H1 (cell line): ENCODE data around the gene SMARCD2. TPM values are rescaled to one million over a fixed set of nuclear protein-coding genes. Genes with fewer than 3 reads are reported as not detected.

Source experiments
- CTCF ChIA-PET: fragments of 300-600 bp; sonication (Branson Sonifier 250); formaldehyde crosslinking; loops from one replicate; lab custom pipeline; 2021; ENCODE audit not compliant: partially characterized antibody; lab: Charles Lee
- POLR2A ChIA-PET: fragments of 300-600 bp; sonication (Branson Sonifier 250); formaldehyde crosslinking; loops from one replicate; lab custom pipeline; 2021; ENCODE audit warnings: inconsistent platforms; ENCODE audit not compliant: partially characterized antibody; lab: Charles Lee
- DNase-seq, 2 experiments: peaks; one replicate each; pipeline versions ENCODE4 v3.0.0 to v3.0.0-alpha.2; 2010 to 2022; ENCODE audit warnings: low spot score in 2 of 2, low read depth in 1 of 2, mixed read lengths in 1 of 2
- FAIRE-seq: peaks from 2 replicates; lab custom pipeline; 2011; peaks lifted over from hg19 to GRCh38; lab: Jason Lieb, UNC
- H2AFZ ChIP-seq: 2 replicates; pipeline ENCODE4 v1.8.1; 2012; ENCODE audit warnings: low read length, inconsistent platforms
- H2AK5ac ChIP-seq: 2 replicates; pipeline ENCODE4 v1.6.1; 2013; ENCODE audit warnings: low read depth, low read length
- H2BK120ac ChIP-seq: replicated peaks from 2 replicates; pipeline ENCODE3; 2013; ENCODE audit warnings: low read depth, low read length, inconsistent platforms
- H2BK12ac ChIP-seq: 2 replicates; pipeline ENCODE4 v1.6.1; 2013; ENCODE audit warnings: low read depth, low read length
- H2BK15ac ChIP-seq: 2 replicates; pipeline ENCODE4 v1.6.1; 2013; ENCODE audit warnings: low read length
- H2BK20ac ChIP-seq: 2 replicates; pipeline ENCODE4 v1.6.1; 2013; ENCODE audit warnings: low read length
- H2BK5ac ChIP-seq: 2 replicates; pipeline ENCODE4 v1.6.1; 2013; ENCODE audit warnings: low read depth, low read length
- H3K14ac ChIP-seq: 2 replicates; pipeline ENCODE4 v1.6.1; 2013; ENCODE audit warnings: inconsistent platforms; ENCODE audit not compliant: insufficient read length
- H3K18ac ChIP-seq: 2 replicates; pipeline ENCODE4 v1.6.1; 2013; ENCODE audit warnings: low read length; ENCODE audit errors: extremely low read depth
- H3K23ac ChIP-seq: 2 replicates; pipeline ENCODE4 v1.6.1; 2013; ENCODE audit warnings: inconsistent platforms; ENCODE audit not compliant: insufficient read length
- H3K23me2 ChIP-seq: 2 replicates; pipeline ENCODE4 v1.6.1; 2013; ENCODE audit warnings: low read depth, low read length
- H3K27ac ChIP-seq: 2 replicates; pipeline ENCODE4 v1.6.1; 2011; ENCODE audit warnings: low read depth, low read length, inconsistent platforms
- H3K27me3 ChIP-seq, 4 experiments: replicated peaks in 1 of 4; 1 replicate in 1 of 4; 2 replicates in 3 of 4; pipeline versions ENCODE4 v1.6.1 to v1.8.1; 2011 to 2013; ENCODE audit warnings: low read length in 3 of 4, mild to moderate bottlenecking in 3 of 4, inconsistent platforms in 2 of 4, mixed read lengths in 2 of 4, moderate library complexity in 1 of 4; ENCODE audit not compliant: control insufficient read depth in 3 of 4, insufficient read depth in 3 of 4; ENCODE audit errors: extremely low read depth in 1 of 4
- H3K36me3 ChIP-seq, 4 experiments: 2 replicates each; pipeline versions ENCODE4 v1.6.1 to v1.8.1; 2011 to 2013; ENCODE audit warnings: mild to moderate bottlenecking in 4 of 4, low read length in 3 of 4, moderate library complexity in 2 of 4, control low read depth in 1 of 4, inconsistent platforms in 1 of 4; ENCODE audit not compliant: insufficient read depth in 4 of 4, control insufficient read depth in 2 of 4
- H3K4ac ChIP-seq: replicated peaks from 2 replicates; pipeline ENCODE3; 2013; ENCODE audit warnings: low read length, low read depth, mixed read lengths, inconsistent platforms; ENCODE audit not compliant: insufficient read length
- H3K4me1 ChIP-seq, 4 experiments: replicated peaks in 1 of 4; 1 replicate in 1 of 4; 2 replicates in 3 of 4; pipeline versions ENCODE4 v1.6.1 to v1.8.1; 2011 to 2013; ENCODE audit warnings: low read length in 3 of 4, inconsistent platforms in 2 of 4, mixed read lengths in 1 of 4; ENCODE audit not compliant: insufficient read depth in 4 of 4, control insufficient read depth in 3 of 4
- H3K4me2 ChIP-seq, 2 experiments: 2 replicates each; pipeline versions ENCODE4 v1.6.1 to v1.8.1; 2011 to 2013; ENCODE audit warnings: low read depth in 2 of 2, low read length in 2 of 2, control low read depth in 1 of 2, inconsistent platforms in 1 of 2, mild to moderate bottlenecking in 1 of 2; ENCODE audit not compliant: insufficient read depth in 1 of 2
- H3K4me3 ChIP-seq, 4 experiments: fragments of 200-600, 300-600 bp in 1 of 4; sonication (generic), shearing (Covaris generic), sonication (Bioruptor Twin) in 1 of 4; 2 replicates each; pipeline versions ENCODE4 v1.5.1 to v1.8.1; 2011 to 2016; ENCODE audit warnings: low read length in 4 of 4, low read depth in 3 of 4, control low read depth in 2 of 4, inconsistent platforms in 2 of 4, mild to moderate bottlenecking in 2 of 4, mixed read lengths in 1 of 4, moderate library complexity in 1 of 4; ENCODE audit not compliant: insufficient read depth in 2 of 4; ENCODE audit errors: extremely low read depth in 1 of 4
- H3K56ac ChIP-seq: replicated peaks from 2 replicates; pipeline ENCODE3; 2013; ENCODE audit warnings: low read depth, mild to moderate bottlenecking, mixed read lengths, low read length, inconsistent platforms; ENCODE audit not compliant: insufficient read length
- H3K79me1 ChIP-seq: 2 replicates; pipeline ENCODE4 v1.6.1; 2013; ENCODE audit warnings: low read depth, low read length, control low read depth
- H3K79me2 ChIP-seq, 2 experiments: 2 replicates each; pipeline versions ENCODE4 v1.6.1 to v1.8.1; 2012 to 2013; ENCODE audit warnings: low read length in 2 of 2, mild to moderate bottlenecking in 2 of 2, inconsistent platforms in 1 of 2; ENCODE audit not compliant: insufficient read depth in 2 of 2, control insufficient read depth in 1 of 2
- H3K9ac ChIP-seq, 4 experiments: replicated peaks in 1 of 4; 1 replicate in 1 of 4; 2 replicates in 3 of 4; pipeline versions ENCODE4 v1.6.1 to v1.8.1; 2011 to 2013; ENCODE audit warnings: low read depth in 3 of 4, low read length in 3 of 4, control low read depth in 2 of 4, mild to moderate bottlenecking in 2 of 4, moderate library complexity in 2 of 4, inconsistent platforms in 1 of 4; ENCODE audit errors: extremely low read depth in 1 of 4
- H3K9me3 ChIP-seq, 2 experiments: 2 replicates each; pipeline versions ENCODE4 v1.6.1 to v1.8.1; 2012 to 2013; ENCODE audit warnings: mild to moderate bottlenecking in 2 of 2, moderate library complexity in 2 of 2, control low read depth in 1 of 2, inconsistent platforms in 1 of 2, low read depth in 1 of 2, low read length in 1 of 2, mixed read lengths in 1 of 2; ENCODE audit not compliant: insufficient read depth in 2 of 2
- H4K20me1 ChIP-seq, 2 experiments: replicated peaks in 1 of 2; 2 replicates each; pipeline versions ENCODE3 to v1.8.1; 2011 to 2013; ENCODE audit warnings: inconsistent platforms in 2 of 2, low read length in 2 of 2, mild to moderate bottlenecking in 1 of 2; ENCODE audit not compliant: insufficient read depth in 2 of 2, control insufficient read depth in 1 of 2
- H4K5ac ChIP-seq: 2 replicates; pipeline ENCODE4 v1.6.1; 2013; ENCODE audit warnings: low read length, low read depth, mixed read lengths, inconsistent platforms; ENCODE audit not compliant: insufficient read length
- H4K8ac ChIP-seq: 2 replicates; pipeline ENCODE4 v1.8.0; 2013; ENCODE audit warnings: mild to moderate bottlenecking, moderate library complexity, low read length, inconsistent platforms; ENCODE audit not compliant: insufficient read depth; ENCODE audit errors: extremely low read depth
- H4K91ac ChIP-seq: replicated peaks from 2 replicates; pipeline ENCODE3; 2013; ENCODE audit warnings: low read length, mixed read lengths, inconsistent platforms; ENCODE audit not compliant: insufficient read length
- ASH2L ChIP-seq: fragments of 200-600, 300-600 bp; sonication (generic); IDR thresholded peaks from one replicate; pipeline ENCODE4 v1.7.1; 2017; ENCODE audit warnings: low read length
- CTBP2 ChIP-seq: IDR thresholded peaks from 2 replicates; pipeline ENCODE4 v1.7.0; 2011; ENCODE audit warnings: borderline replicate concordance, mild to moderate bottlenecking, moderate library complexity, mixed read lengths, low read length; ENCODE audit not compliant: insufficient read depth, insufficient read length
- EP300 ChIP-seq, 2 experiments: IDR thresholded peaks; 1 replicate in 1 of 2; 2 replicates in 1 of 2; pipeline ENCODE4 v1.6.1; 2011 to 2012; ENCODE audit warnings: low read depth in 2 of 2, low read length in 2 of 2, mild to moderate bottlenecking in 2 of 2, borderline replicate concordance in 1 of 2, inconsistent platforms in 1 of 2, moderate library complexity in 1 of 2
- EZH2 ChIP-seq: fragments of 200-600 bp; sonication (generic); IDR thresholded peaks from 2 replicates; pipeline ENCODE4 v1.7.1; 2012; ENCODE audit warnings: low read depth, mild to moderate bottlenecking, moderate library complexity, low read length, inconsistent platforms; ENCODE audit not compliant: severe bottlenecking
- NANOG ChIP-seq: IDR thresholded peaks from 2 replicates; pipeline ENCODE4 v1.6.1; 2011; ENCODE audit warnings: low read length, low read depth, mild to moderate bottlenecking, inconsistent platforms; ENCODE audit not compliant: insufficient read depth, poor library complexity, severe bottlenecking
- PHF8 ChIP-seq: fragments of 200-600 bp; sonication (generic); conservative IDR thresholded peaks from 2 replicates; pipeline ENCODE4 v1.7.1; 2012; ENCODE audit warnings: low read depth, mild to moderate bottlenecking, inconsistent platforms, low read length, moderate library complexity
- SIN3A ChIP-seq, 2 experiments: IDR thresholded peaks in 1 of 2; conservative IDR thresholded peaks in 1 of 2; 2 replicates each; pipeline ENCODE4 v1.6.1; 2011 to 2012; ENCODE audit warnings: low read length in 2 of 2, improper control_type of control experiment in 1 of 2, low read depth in 1 of 2, mild to moderate bottlenecking in 1 of 2
- SP2 ChIP-seq: IDR thresholded peaks from 2 replicates; pipeline ENCODE4 v1.6.1; 2012; ENCODE audit warnings: mild to moderate bottlenecking, low read length, inconsistent platforms
- TAF1 ChIP-seq: IDR thresholded peaks from 2 replicates; pipeline ENCODE4 v1.6.1; 2011; ENCODE audit warnings: mild to moderate bottlenecking, low read depth, low read length
- YY1 ChIP-seq: IDR thresholded peaks from 2 replicates; pipeline ENCODE4 v1.6.1; 2011; ENCODE audit warnings: low read depth, mild to moderate bottlenecking, low read length
- ZNF274 ChIP-seq: IDR thresholded peaks from 2 replicates; pipeline ENCODE4 v1.7.0; 2012; ENCODE audit warnings: low read length, borderline replicate concordance; ENCODE audit errors: extremely low read depth
- WGBS, 2 experiments: shearing (Covaris generic) in 1 of 2; methylation state at CpG; one replicate each; pipeline versions ENCODE4 v1.1.6 to v1.1.7; 2013 to 2015; ENCODE audit warnings: low lambda C conversion rate in 2 of 2, mixed read lengths in 2 of 2, inconsistent platforms in 1 of 2, low coverage in 1 of 2, missing lambda C conversion rate in 1 of 2; ENCODE audit not compliant: insufficient replicate concordance in 2 of 2, insufficient coverage in 1 of 2, insufficient read length in 1 of 2; ENCODE audit errors: extremely low coverage in 1 of 2, missing lambda C conversion rate in 1 of 2; 5-methylcytosine and 5-hydroxymethylcytosine counted together
- polyA plus RNA-seq, 7 experiments: library from polyadenylated mRNA; depleted of rRNA in 3 of 7; stranded (reverse) in 5 of 7; unstranded in 2 of 7; fragments of >200 nt in 5 of 7; fragments of 200-250 nt in 2 of 7; gene quantifications; 1 replicate in 5 of 7; 2 replicates in 1 of 7; 4 replicates in 1 of 7; pipeline versions ENCODE4 v1.2.1 to v1.2.3, GENCODE V29; 2011 to 2013; ENCODE audit warnings: missing spikeins in 2 of 7, mixed read lengths in 2 of 7
- total RNA-seq: library from RNA; stranded (reverse); fragmentation: NEBNext Ultra II Directional; extraction: Animal tissue kit (Norgen Biotek cat#: 25700); gene quantifications from 2 replicates; pipeline ENCODE4 v1.2.1, GENCODE V29; 2021

SMARCD2 gene
- total and polyA plus RNA-seq, 2 of the 8 experiments (the other 6 are each of a cell fraction or from before 2014, with no cell fraction given): 90.0 to 92.2 TPM

GRCh38 chr17:63826468-63827001, 15.9 kb downstream of the SMARCD2 start:
- Histone ChIP-seq H3K27me3 (no peaks in the 10 kb centered on the region), H3K4me3 (peak overlapping the region; percentile 76 to 99 (median 94)), H3K4ac (peak overlapping the region; percentile 34), H3K79me2 (peaks cover 0 to 38% of the 10 kb centered on the region in 2 experiments; a peak in 3 of 4 replicates), H3K18ac (peak overlapping the region; percentile 62; the same call in 1 of the 2 replicates), H4K91ac (peak overlapping the region; percentile 71), H3K9ac (peak overlapping the region; percentile 77 to 96 (median 92)), H2AFZ (0 out of 2 replicates have a peak overlapping the region, but pooled peaks have one; percentile 65), H3K14ac (no peak overlapping the region), H4K20me1 (peaks cover 0 to 22% of the 10 kb centered on the region in 2 experiments), H3K23me2 (peaks cover 8% of the 10 kb centered on the region), H4K8ac (peak overlapping the region; percentile 58; the same call in 1 of the 2 replicates), H3K79me1 (peaks cover 18% of the 10 kb centered on the region; the same call in 1 of the 2 replicates), H3K36me3 (peaks cover 53 to 72% (median 66%) of the 10 kb centered on the region in 4 experiments), H3K4me1 (peaks cover 0 to 3% (median 0%) of the 10 kb centered on the region in 4 experiments; a peak in 1 of 7 replicates), H2BK15ac (no peak overlapping the region), H2BK12ac (no peak overlapping the region), H4K5ac (peak overlapping the region; percentile 24), H2AK5ac (no peak overlapping the region), H2BK120ac (no peak overlapping the region), H3K9me3 (no peaks in the 10 kb centered on the region), H3K23ac (no peak overlapping the region), H3K56ac (peak overlapping the region; percentile 6), H2BK5ac (peak overlapping the region; percentile 96), H3K4me2 (peak overlapping the region; percentile 87 to 93), H3K27ac (peak overlapping the region; percentile 99), H2BK20ac (no peak overlapping the region)
- ChIA-PET POLR2A (interaction anchor here (0.6 to 32.3 kb wide), 9 partner anchors 5 to 126 kb away, joined by 3 to 593 read pairs (median 4); partner anchors contain the start of genes CCDC47, DDX42, FTSJ3 and PSMC5), CTCF (interaction anchor here (0.6 to 7.5 kb wide), 5 partner anchors 7 to 22 kb away, joined by 3 to 61 read pairs (median 5); no protein-coding TSS in a partner anchor)
- FAIRE-seq (no peak), DNase-seq (peak in 1 of 2 experiments; percentile 66)
- 5% methylated on average over 26 of the region's 31 CpGs; no CpG with 5 or more reads in 1 of the 2 experiments for WGBS, 2 experiments
- TF ChIP-seq SIN3A (conservative IDR thresholded peaks at IDR 0.05 in 1 of 2, IDR thresholded peaks at IDR 0.05 in 1 of 2; ENCODE audit: low read depth in 1 of 2, low read length in 2 of 2) (0 out of 4 replicates have a peak, but pooled peaks of 1 of the 2 experiments have one; percentile 75), NANOG (no peak), PHF8 (peak; percentile 49), TAF1 (no peak), SP2 (no peak), CTBP2 (no peak), EZH2 (no peak), EP300 (IDR thresholded peaks at IDR 0.05; ENCODE audit: borderline replicate concordance in 1 of 2, low read depth in 2 of 2, low read length in 2 of 2) (0 out of 3 replicates have a peak, but pooled peaks of 1 of the 2 experiments have one; percentile 26), ASH2L (peak; percentile 30), ZNF274 (no peak), YY1 (no peak)
